Esophagus muscularis mucosa (tissue), 4 donors: Measurements from ENCODE around the gene ANXA4.

Experiments used
- EP300 ChIP-seq: sonication (generic); formaldehyde crosslinking; IDR thresholded peaks from one replicate; pipeline ENCODE4 v1.6.1; 2017; ENCODE audit warnings: antibody characterized with exemption
- POLR2A ChIP-seq: fragments of 450-650 bp; IDR thresholded peaks from one replicate; pipeline ENCODE4 v1.6.1; 2017; ENCODE audit warnings: antibody characterized with exemption, moderate library complexity, mild to moderate bottlenecking, low read depth
- POLR2AphosphoS5 ChIP-seq, 2 donors: sonication (generic); formaldehyde crosslinking; IDR thresholded peaks; one replicate each; pipeline ENCODE4 v1.6.1; 2017; ENCODE audit warnings: antibody characterized with exemption in 2 of 2
- TF ChIP-seq, protein P1 (sequence below), 3 experiments: fragments of 200-600 bp in 2 of 3; fragments of 450-650 bp in 1 of 3; sonication (generic) in 2 of 3; IDR thresholded peaks; one replicate each; pipeline ENCODE4 v1.5.1; 2017 to 2019; ENCODE audit warnings: antibody characterized with exemption in 3 of 3, mild to moderate bottlenecking in 2 of 3, moderate library complexity in 1 of 3

DNA sequence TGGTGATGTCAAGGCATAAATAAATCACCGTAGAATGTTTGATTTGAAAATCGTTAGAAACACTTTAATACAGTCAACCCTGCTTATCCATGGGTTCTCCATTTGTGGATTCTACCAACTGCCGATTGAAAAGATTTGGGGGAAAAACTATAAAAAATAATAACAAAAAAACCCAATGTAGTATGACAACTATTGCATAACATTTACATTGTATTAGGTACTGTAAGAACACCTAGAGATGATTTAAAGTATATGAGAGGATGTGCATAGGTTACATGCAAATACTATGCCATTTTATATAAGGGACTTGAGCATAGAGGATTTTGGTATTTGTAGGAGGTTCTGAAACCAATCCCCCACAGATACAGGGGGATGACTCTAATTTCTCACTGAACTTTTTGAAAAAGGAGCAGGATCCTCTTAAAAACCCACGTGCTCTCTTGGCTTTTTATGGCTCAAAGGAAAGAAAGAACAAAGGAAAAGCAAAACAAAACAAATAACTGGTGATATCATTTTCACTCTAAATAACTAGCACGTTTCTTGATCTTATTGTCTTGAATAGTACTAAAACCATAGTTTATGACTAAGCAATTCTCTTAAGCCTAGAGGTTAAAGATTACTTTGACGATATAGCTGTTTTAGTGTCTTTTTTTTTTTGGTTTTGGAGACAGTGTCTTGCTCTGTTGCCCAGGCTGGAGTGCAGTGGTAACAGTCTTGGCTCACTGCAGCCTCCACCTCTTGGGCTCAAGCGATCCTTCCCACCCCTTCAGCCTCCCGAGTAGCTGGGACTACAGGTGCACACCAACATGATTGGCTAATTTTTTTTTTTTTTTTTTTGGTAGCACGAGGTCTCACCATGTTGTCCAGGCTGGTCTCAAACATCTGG, 104.5 kb downstream of the ANXA4 start:
- TF ChIP-seq, protein P1, sequence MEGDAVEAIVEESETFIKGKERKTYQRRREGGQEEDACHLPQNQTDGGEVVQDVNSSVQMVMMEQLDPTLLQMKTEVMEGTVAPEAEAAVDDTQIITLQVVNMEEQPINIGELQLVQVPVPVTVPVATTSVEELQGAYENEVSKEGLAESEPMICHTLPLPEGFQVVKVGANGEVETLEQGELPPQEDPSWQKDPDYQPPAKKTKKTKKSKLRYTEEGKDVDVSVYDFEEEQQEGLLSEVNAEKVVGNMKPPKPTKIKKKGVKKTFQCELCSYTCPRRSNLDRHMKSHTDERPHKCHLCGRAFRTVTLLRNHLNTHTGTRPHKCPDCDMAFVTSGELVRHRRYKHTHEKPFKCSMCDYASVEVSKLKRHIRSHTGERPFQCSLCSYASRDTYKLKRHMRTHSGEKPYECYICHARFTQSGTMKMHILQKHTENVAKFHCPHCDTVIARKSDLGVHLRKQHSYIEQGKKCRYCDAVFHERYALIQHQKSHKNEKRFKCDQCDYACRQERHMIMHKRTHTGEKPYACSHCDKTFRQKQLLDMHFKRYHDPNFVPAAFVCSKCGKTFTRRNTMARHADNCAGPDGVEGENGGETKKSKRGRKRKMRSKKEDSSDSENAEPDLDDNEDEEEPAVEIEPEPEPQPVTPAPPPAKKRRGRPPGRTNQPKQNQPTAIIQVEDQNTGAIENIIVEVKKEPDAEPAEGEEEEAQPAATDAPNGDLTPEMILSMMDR (IDR thresholded peaks at IDR 0.05) = no peak
- TF ChIP-seq EP300 = no peak
- no peak for TF ChIP-seq POLR2AphosphoS5 (IDR thresholded peaks at IDR 0.05)
- TF ChIP-seq POLR2A = no peak
